Measurements from ENCODE around the gene TTLL3. TPM values are rescaled to one million over a fixed set of nuclear protein-coding genes. Genes with fewer than 3 reads are reported as not detected.
"Not testable (repeated sequence)": the region's sequence is repeated elsewhere in the genome, so short reads cannot be mapped to it uniquely, and the experiment has no call there.

Gene TTLL3, protein sequence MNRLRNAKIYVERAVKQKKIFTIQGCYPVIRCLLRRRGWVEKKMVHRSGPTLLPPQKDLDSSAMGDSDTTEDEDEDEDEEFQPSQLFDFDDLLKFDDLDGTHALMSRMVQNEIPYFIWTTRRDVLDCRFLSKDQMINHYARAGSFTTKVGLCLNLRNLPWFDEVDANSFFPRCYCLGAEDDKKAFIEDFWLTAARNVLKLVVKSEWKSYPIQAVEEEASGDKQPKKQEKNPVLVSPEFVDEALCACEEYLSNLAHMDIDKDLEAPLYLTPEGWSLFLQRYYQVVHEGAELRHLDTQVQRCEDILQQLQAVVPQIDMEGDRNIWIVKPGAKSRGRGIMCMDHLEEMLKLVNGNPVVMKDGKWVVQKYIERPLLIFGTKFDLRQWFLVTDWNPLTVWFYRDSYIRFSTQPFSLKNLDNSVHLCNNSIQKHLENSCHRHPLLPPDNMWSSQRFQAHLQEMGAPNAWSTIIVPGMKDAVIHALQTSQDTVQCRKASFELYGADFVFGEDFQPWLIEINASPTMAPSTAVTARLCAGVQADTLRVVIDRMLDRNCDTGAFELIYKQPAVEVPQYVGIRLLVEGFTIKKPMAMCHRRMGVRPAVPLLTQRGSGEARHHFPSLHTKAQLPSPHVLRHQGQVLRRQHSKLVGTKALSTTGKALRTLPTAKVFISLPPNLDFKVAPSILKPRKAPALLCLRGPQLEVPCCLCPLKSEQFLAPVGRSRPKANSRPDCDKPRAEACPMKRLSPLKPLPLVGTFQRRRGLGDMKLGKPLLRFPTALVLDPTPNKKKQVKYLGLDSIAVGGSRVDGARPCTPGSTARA
- total RNA-seq, result 113 TPM

DNA sequence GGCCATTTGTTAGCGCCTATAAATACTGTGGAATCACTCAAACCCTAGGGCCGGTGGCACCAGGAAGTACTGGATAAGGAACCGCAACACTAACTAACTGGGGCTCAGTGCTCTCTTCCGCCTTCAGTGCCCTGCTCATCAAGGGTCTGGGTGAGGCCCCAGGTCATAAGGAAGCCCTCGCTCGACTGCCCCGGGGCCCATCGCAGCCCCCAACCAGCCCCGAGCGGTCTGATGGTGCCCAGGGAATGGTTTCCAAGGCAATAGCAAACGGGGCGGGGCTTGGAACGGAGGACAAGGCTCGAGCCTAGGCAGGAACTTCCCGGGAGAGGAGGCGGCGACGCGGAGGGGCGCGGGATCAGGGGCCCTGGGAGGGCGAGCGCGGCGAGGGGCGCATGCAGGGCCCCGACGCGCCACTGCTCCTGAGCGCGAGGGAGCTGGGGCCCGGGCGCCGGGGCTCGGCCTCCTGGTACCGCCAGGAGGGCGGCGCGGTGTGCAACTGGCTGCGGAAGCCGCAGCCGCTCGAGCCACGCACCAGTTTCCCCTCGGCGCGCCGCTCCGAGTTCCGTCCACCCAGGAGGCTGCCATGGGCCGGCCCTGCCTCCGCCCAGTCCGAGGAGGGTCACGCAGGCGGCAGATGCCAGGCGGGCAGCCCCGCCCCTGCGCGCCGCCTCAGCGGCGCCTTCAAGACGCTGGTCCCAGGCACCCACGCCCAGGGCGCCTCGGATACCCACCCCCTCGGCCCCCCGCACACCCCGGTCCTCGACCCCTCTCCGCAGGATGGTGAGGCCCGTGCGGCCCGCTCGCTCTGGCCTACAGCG, at the start of gene TTLL3:
Gene TTLL3, plus strand, starts transcription at position 648 of the 818 bp plus-strand sequence. CDS start 400 bp downstream, outside the sequence.
- ATAC-seq (peak; percentile 84), DNase-seq (ENCODE audit: low spot score) (peak; percentile 89)
- intact Hi-C loops (cut with DNase I), result no loop called here

DNA sequence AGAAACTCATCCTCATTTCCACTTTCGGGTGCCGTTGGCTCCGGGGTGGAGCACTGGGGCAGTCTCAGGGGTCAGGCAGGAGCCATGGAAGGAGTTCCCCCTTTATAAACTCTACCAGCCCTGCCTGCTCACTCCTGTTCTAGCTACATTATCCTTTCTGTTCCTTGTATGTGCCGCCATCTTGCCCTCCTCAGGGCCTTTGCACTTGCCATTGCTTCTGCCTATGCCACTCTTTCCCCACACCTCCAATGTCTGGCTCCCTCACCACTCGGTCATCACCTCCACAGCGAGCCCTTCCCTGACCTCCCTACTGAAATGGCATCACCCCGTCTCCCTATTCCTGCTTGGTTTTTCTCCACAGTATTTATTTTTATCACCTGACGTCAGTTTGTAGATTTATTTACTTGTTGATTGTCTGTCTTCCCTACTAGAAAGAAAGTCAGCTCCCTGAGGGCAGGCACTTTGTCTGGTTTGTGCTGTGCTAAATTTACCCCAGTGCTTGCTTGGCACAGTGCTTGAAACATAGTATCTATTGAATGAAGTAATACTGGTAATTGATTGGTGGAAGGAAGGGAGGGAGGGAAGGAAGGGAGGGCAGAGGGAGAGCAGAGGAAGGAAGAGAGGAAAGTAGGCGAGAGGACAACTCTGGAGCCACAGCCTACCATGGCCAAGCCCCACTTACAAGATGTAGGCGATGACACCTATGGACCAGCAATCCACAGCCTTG, 49.1 kb upstream of the TTLL3 start:
- no peak for DNase-seq (ENCODE audit: low spot score)
- intact Hi-C loops (cut with DNase I), result no loop called here
- ATAC-seq, result no peak

DNA sequence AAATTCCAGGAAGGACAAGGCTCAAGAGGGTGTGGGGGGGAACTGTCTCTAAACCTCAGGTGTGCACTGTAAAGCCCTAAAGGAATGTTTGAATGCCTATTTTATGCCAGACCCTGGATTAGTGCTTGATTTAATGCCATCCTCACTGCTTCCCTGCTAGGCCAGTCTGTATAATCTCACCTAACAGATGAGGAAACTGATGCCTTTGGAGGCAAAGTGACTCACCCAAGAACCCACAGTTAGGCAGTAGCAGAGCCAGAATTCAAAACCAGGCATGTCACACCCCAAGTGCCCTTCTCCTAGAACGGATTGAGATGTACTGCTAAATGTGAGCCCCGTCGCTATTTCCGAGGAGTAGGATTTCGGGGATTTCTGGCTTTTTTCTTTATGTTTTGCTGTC, 48.1 kb upstream of the TTLL3 start:
- ATAC-seq, result no peak
- intact Hi-C loops (cut with DNase I), result no loop called here

DNA sequence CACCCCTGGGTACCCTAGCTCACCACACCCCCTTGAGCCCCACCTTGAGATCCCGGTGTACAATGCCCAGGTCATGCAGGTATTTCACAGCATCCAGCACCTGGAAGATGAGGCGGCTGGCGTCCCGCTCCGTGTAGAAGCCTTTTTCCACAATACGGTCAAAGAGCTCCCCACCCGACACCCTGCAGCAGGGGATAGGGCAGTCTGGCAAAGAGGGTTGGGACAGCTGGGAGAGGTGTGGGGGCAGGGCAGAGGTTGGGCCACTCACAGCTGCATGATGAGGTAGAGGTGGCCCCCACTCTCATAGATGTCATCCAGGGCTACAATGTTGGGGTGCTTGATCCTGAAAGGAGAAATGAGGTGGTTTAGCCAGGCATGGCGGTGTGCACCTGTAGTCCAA, 47.2 kb upstream of the TTLL3 start:
- ATAC-seq (no peak), DNase-seq (ENCODE audit: low spot score) (no peak)
- intact Hi-C loops (cut with DNase I), result no loop called here

More for the DNA sequence above, 48.1 kb upstream of the TTLL3 start:
- no peak for DNase-seq (ENCODE audit: low spot score)

DNA sequence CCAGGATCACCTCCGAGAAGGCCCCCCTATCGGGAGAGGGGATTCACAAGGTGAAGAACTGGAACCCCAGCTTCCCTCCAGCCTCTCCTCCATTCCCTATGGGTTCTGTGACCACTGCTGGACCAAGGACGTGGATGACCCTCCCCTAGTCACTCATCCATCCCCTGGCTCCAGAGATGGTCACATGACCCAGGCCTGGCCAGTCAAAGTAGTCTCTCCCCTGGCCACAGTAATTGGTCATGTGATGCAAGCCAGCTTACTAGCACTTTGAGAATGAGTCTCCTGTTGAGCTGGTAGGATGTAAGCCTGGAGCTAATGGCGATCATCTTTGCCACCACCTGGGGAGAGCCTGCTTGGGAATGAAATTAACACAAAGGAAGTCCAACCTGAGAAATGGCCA, 44.2 kb upstream of the TTLL3 start:
- DNase-seq (ENCODE audit: low spot score), result no peak
- no peak for ATAC-seq
- intact Hi-C loops (cut with DNase I), result no loop called here

DNA sequence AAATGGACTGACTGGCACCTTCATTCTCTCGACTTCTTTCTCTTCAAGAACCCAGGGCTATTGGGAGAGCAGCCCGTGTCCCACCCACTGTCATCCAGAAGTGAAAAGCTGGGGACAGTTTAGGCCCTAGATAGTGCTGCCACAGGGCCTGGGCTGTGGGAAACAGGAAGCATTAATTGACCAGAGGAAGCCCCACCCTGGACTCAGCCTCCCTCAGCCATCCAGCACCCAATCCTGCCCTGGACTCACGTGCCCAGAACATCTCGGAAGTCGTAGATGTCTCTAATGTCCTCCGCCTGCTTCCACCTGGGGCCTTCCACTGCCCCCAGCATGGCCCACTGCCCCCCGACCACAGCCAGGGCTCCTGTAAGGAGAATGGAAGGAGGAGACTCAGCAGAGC, 42.6 kb upstream of the TTLL3 start:
- ATAC-seq (no peak), DNase-seq (ENCODE audit: low spot score) (no peak)
- intact Hi-C loops (cut with DNase I), result no loop called here

DNA sequence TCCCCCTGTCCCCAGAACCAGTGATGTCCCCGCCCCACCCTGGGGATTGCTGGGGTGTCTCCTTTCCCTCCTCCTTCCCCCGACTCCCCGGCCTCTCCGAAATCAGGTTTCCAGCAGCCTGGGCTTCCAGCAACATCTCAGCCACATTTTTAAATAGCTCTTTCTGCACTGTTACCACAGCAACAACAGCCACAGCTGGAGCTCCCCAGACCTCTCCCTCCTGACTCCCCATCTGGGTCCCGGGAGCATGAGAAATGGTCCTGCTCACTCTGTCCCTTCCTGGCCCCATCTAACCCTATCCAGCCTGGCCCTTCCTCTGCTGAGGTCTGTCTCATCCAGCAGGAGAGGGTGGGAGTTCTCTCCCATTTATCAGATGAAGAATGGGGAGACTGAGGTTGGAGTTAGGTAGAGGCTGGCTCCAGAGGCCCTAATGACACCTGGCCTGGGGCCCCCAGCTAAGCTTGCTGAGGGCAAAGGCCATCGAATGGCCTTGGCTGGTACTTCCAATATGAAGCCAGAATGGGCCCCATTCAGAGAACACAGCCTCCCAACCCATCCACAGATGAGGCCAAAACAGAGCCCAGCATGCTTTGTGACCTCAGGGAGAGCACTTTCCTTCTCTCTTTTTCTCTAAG, 41.8 kb upstream of the TTLL3 start:
- DNase-seq (ENCODE audit: low spot score) (no peak), ATAC-seq (no peak)
- intact Hi-C loops (cut with DNase I), result no loop called here

DNA sequence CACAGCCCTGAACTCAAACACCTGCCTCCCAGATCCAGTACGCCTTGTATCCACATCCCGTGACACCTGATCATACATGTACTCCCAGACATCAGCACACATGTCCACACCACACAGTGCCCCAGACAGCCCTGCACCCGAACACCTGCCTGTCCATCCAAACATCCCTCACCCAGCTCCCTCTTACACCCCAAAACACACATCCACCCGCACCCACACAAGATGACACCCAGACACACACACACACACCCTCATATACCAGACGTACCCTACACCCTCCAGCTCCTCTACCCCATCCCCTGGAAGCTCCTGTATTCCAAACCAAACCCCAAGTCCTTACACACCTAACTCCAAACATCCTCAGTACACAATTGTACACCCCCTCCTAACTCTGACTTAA, 41.0 kb upstream of the TTLL3 start:
- intact Hi-C loops (cut with DNase I), result no loop called here
- peak; percentile 3 for ATAC-seq
- DNase-seq (ENCODE audit: low spot score), result no peak

DNA sequence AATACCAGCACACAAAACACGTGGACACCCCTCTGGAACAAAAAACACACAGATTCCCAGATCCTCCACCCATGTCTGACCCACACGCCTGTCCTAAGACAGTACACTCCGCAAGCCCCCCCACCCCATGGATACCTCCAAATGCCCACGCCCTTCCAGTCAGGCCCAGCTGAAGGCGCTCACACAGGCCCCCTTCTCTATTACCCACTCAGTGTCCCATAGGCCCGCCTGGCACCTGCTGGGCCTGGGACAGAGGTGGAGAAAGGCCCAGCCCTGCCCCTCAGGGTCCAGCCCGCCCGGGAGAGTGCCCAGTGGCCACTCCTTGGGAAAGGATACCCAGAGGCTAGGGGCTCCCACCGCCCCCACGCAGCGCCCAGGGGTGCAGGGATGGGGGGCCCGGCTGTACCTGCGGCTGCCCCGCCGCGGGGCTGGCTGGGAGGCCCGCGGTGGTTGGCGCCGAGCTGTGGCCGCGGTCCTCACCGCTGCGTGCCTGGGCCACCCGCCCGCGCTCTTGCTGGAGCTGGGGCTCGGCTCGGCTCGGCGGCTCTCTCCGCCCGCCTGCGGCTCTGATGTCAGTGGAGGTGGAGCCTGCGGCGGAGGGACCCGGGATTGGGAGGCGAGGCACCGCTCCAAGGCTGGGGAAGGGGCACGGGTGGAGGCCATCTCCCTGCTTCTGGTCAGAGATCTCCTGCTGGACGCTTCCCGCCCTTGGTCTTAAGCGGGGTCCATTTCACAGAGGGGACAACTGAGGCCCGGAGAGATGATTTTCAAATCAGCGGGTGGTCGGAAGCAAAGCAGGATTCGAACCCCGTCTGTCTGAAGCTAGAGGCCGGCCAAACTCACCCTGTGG, 40.4 kb upstream of the TTLL3 start, which contains the start of gene CAMK1:
Gene CAMK1, minus strand, starts transcription at position 522 of the 850 bp plus-strand sequence. CDS start 2,198 bp downstream, outside the sequence.
- ATAC-seq, result peak; percentile 95
- intact Hi-C loops (cut with DNase I), result no loop called here
- peak; percentile 91 for DNase-seq (ENCODE audit: low spot score)

DNA sequence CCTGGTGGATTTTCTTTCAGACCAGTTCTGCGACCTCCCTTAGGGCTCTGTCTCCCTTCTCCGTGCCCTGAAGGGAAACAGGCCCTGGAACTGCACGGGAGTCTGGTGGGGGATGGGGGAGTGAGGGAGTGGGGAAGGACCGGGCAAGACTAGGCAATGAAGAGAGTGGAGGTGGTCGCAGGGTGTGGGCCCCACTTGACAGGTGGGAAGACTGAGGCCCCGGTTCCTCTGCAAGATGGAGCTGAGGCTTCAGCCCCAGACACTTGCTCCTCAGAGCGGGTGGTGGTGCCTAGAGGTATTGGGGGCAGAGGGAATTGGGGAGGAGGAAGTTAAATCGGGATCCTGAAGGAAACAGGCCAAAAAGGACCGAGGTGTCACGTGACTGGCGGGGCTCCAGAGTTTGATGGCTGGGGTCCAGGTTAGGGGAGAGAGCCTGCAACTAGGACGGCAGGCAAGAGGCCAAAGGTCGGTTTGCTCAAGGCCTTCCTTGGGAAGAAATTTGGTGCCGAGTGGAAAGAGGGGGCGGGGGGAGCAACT, 39.7 kb upstream of the TTLL3 start:
- intact Hi-C loops (cut with DNase I), result no loop called here

DNA sequence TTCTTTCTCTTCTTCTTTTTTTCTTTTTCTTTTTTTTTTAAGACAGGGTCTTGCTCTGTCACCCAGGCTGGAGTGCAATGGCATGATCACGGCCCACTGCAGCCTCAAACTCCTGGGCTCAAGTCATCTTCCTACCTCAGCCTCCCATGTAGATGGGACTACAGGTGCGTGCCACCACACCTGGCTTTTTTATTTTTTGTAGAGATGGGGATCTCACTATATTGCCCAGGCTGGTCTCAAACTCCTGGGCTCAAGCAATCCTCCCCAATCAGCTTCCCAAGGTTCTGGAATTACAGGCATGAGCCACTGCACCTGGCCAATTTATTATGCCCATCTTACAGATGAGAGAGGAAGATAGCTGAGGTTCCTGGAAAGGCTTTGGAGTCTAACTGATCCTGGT, 39.1 kb upstream of the TTLL3 start:
- intact Hi-C loops (cut with DNase I); DNase-seq (ENCODE audit: low spot score); ATAC-seq: not testable (repeated sequence)

More for the DNA sequence above, 39.7 kb upstream of the TTLL3 start:
- DNase-seq (ENCODE audit: low spot score) (peak; percentile 95), ATAC-seq (peak; percentile 75)

DNA sequence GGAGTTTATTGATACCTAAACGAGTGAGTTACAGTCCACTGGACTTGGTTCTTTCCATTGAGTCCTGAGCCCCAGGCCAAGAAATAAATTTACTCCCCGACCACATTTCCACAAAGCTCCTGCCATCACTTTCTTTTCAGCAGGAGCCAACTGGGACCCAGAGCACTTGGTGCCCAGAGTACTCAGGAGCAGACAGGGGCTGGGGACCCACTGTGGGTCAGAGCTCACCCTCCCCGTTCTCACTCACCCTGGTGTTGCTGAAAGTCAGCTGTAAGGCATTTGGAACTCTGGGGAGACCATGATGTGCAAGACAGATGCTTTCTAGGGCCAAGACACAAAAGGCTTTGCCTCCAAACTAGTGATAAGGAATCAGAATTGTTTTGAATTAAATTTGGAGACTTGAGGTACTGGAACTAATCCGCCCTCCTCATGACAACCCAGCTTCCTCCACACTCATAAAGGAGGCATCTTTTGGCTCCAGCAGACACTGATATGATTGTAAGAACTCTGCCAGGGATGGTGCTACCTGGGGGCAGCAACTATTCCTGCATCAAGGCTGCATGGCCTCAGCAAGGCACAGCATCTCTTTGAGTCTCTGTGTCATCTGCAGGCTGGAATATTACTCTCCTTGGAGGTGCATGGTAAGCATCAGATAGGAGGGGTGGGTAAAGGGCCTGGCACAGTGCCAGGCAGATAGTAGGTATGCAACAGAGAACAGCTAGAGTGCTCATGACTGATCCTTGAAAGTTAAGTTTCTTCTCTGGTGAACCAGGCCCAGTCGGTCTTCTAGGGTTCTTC, 33.0 kb upstream of the TTLL3 start:
- DNase-seq (ENCODE audit: low spot score) (no peak), ATAC-seq (no peak)
- intact Hi-C loops (cut with DNase I), result no loop called here

DNA sequence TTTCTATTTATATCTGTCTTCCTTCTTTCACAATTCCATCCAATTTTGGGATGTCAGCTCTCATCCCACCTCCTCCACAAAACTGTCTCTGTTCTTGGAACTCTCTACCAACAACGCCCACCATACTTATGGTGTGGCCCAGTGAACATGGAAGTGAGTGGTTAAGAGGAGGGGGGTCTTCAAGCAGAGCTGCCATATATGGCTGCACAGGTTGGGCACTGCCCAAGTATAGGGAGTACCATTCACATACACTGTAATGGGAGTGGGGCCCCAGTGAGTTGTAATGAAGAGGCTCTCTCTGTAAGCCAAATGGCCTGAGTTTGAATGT, 32.4 kb upstream of the TTLL3 start:
- DNase-seq (ENCODE audit: low spot score) (no peak), ATAC-seq (no peak)
- intact Hi-C loops (cut with DNase I), result no loop called here

DNA sequence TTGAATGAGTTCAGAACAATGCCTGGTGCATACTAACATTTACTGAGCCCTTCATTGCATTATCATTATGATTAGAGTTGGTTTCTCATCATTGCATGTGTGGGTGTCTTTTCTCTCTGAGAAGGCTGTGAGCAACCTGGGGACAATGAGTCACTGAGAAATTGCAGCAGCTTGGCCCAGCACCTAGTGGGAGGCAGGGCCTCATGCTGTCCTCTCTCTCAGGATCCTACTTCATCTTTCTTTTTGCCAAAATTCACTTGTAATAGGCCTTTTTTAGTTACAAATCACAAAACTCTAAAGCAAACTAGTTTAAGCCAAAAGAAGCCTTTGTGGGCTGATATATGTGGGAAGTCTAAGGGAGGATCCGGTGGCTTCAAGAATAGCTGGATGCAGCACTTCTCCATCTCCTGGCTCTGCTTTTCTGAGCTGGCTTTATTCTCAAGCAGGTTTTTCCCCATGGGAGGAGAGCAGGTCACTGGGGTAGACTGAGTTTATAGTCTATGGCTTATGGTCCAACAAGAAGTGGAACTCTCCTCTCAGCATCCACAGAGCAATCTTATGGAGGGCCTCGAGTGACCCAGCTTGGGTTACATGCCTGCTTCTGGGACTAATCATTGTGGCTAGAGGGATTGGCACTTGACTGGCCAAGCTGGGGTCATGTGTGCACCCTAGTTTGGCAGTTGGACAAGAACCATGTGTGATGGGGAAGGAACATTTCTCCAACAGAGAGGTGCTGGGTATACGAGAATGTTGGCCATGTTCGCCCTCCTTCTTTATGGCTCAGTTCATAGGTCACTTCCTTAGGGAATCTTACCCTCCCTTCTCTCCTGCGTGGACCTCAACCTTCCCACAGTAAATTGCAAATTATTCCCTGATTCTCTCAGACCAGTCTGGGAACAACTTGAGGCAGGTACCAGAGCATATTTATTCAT, 31.7 kb upstream of the TTLL3 start:
- intact Hi-C loops (cut with DNase I), result no loop called here
- DNase-seq (ENCODE audit: low spot score), result no peak
- ATAC-seq, result peak; percentile 50

DNA sequence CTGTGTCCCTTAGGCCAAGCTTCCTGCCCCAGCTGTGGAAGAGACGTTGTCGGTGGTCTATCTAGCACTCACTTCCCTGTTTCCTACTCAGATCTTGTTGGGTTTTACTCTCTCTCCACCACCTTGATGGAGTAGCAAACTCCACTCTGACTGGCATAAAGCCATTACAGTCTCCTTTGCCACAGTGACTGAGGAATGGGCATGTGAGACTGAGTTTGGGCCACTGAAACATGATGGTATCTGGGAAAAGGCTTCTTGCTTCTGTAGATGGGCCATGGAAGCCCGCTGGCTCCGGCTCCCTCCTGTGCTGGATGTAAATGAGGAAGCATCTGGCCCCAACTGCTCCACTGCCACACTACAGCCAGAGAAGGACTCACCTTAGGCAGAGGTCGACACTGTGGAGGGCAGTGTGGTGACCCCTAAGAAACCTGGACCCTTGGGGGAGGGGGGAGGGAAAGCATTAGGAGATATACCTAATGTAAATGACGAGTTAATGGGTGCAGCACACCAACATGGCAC, 30.9 kb upstream of the TTLL3 start:
- intact Hi-C loops (cut with DNase I), result no loop called here
- DNase-seq (ENCODE audit: low spot score) (no peak), ATAC-seq (no peak)

All from sciatic nerve (tissue), 2 donors.